Tibial nerve (tissue), 4 donors: ENCODE measurements around the gene SLC4A9.

ENCODE experiments used
- EP300 ChIP-seq, 2 donors: sonication (generic); formaldehyde crosslinking; IDR thresholded peaks; one replicate each; pipeline ENCODE4 v1.6.1; 2017; ENCODE audit warnings: antibody characterized with exemption in 2 of 2, mild to moderate bottlenecking in 1 of 2
- POLR2A ChIP-seq, 2 donors: fragments of 450-650 bp; IDR thresholded peaks; one replicate each; pipeline ENCODE4 v1.6.1; 2017; ENCODE audit warnings: antibody characterized with exemption in 2 of 2, mild to moderate bottlenecking in 2 of 2, moderate library complexity in 2 of 2
- TF ChIP-seq, protein P1 (sequence below), 5 experiments: fragments of 200-600 bp in 3 of 5; fragments of 450-650 bp in 2 of 5; sonication (generic) in 3 of 5; IDR thresholded peaks; one replicate each; pipeline ENCODE4 v1.5.1; 2016 to 2019; ENCODE audit warnings: antibody characterized with exemption in 5 of 5, mild to moderate bottlenecking in 3 of 5, moderate library complexity in 2 of 5

GRCh38 chr5:140382866-140383265 is 22.9 kb downstream of the SLC4A9 start:
- TF ChIP-seq, protein P1, sequence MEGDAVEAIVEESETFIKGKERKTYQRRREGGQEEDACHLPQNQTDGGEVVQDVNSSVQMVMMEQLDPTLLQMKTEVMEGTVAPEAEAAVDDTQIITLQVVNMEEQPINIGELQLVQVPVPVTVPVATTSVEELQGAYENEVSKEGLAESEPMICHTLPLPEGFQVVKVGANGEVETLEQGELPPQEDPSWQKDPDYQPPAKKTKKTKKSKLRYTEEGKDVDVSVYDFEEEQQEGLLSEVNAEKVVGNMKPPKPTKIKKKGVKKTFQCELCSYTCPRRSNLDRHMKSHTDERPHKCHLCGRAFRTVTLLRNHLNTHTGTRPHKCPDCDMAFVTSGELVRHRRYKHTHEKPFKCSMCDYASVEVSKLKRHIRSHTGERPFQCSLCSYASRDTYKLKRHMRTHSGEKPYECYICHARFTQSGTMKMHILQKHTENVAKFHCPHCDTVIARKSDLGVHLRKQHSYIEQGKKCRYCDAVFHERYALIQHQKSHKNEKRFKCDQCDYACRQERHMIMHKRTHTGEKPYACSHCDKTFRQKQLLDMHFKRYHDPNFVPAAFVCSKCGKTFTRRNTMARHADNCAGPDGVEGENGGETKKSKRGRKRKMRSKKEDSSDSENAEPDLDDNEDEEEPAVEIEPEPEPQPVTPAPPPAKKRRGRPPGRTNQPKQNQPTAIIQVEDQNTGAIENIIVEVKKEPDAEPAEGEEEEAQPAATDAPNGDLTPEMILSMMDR (IDR thresholded peaks at IDR 0.05) = no peak
- no peak for TF ChIP-seq POLR2A (IDR thresholded peaks at IDR 0.05)
- TF ChIP-seq EP300 (IDR thresholded peaks at IDR 0.05) = no peak
